GM19238 (cell line): ENCODE data around the gene CCDC15.

Experiments
- DNase-seq: peaks from one replicate; pipeline ENCODE4 v3.0.0; 2011; ENCODE audit warnings: low spot score; ENCODE audit not compliant: insufficient read length

CCDC15 gene

GRCh38 chr11:125068368-125068767, 114.4 kb downstream of the CCDC15 start:
- DNase-seq: no peak

- DNase-seq: no peak
Measured at GRCh38 chr11:125069008-125069407, 115.0 kb downstream of the CCDC15 start.

GRCh38 chr11:125069796-125070195, 115.8 kb downstream of the CCDC15 start:
- no peak for DNase-seq

GRCh38 chr11:125070699-125071254, 116.8 kb downstream of the CCDC15 start:
- peak; percentile 67 for DNase-seq

- no peak for DNase-seq
Measured at GRCh38 chr11:125071435-125071834, 117.4 kb downstream of the CCDC15 start.

- DNase-seq: no peak
Measured at GRCh38 chr11:125071846-125072217, 117.8 kb downstream of the CCDC15 start.

- peak; percentile 80 for DNase-seq
Measured at GRCh38 chr11:125072218-125072960, 118.4 kb downstream of the CCDC15 start.

GRCh38 chr11:125072961-125073590, 119.1 kb downstream of the CCDC15 start:
- DNase-seq: no peak

- no peak for DNase-seq
Measured at GRCh38 chr11:125073616-125074483, 119.8 kb downstream of the CCDC15 start.

GRCh38 chr11:125074511-125075241, 120.7 kb downstream of the CCDC15 start:
- no peak for DNase-seq

- no peak for DNase-seq
Measured at GRCh38 chr11:125075242-125075625, 121.2 kb downstream of the CCDC15 start.

- DNase-seq: no peak
Measured at GRCh38 chr11:125075900-125076317, 121.9 kb downstream of the CCDC15 start.

GRCh38 chr11:125076378-125076945, 122.5 kb downstream of the CCDC15 start:
- DNase-seq: no peak

- DNase-seq: no peak
Measured at GRCh38 chr11:125078016-125078415, 124.0 kb downstream of the CCDC15 start.

- no peak for DNase-seq
Measured at GRCh38 chr11:125078516-125079140, 124.6 kb downstream of the CCDC15 start.

- DNase-seq: no peak
Measured at GRCh38 chr11:125079151-125079877, 125.3 kb downstream of the CCDC15 start.

GRCh38 chr11:125079878-125080530, 126.0 kb downstream of the CCDC15 start:
- no peak for DNase-seq

GRCh38 chr11:125080531-125080911, 126.5 kb downstream of the CCDC15 start:
- no peak for DNase-seq
